ENCODE measurements around the gene TECPR2. TPM values are rescaled to one million over a fixed set of nuclear protein-coding genes. Genes with fewer than 3 reads are reported as not detected.

TECPR2 gene
- total and polyA plus RNA-seq, 2 of the 13 experiments (the other 11 are each of a cell fraction or from before 2014, with no cell fraction given) = 3.5 to 5.7 TPM

- TF ChIP-seq SOX6 (IDR thresholded peaks at IDR 0.05) (no peak), SOX6 (CRISPR knock-in tag; IDR thresholded peaks at IDR 0.05) (peak; percentile 18; the same call in 1 of the 2 replicates), ZNF343 (CRISPR knock-in tag; IDR thresholded peaks at IDR 0.05) (no peak), MBD4 (IDR thresholded peaks at IDR 0.05; ENCODE audit: borderline replicate concordance, low read length) (no peak), ZNF777 (CRISPR knock-in tag; IDR thresholded peaks at IDR 0.05) (peak; percentile 98), SMAD3 (CRISPR knock-in tag; IDR thresholded peaks at IDR 0.05) (no peak), ZMAT3 (CRISPR knock-in tag; conservative IDR thresholded peaks at IDR 0.05) (peak; percentile 39; the same call in 1 of the 2 replicates), ZKSCAN8 (CRISPR knock-in tag; IDR thresholded peaks at IDR 0.05; ENCODE audit: borderline replicate concordance) (no peak), ZNF589 (CRISPR knock-in tag; conservative IDR thresholded peaks at IDR 0.05) (no peak), TBX2 (CRISPR knock-in tag; IDR thresholded peaks at IDR 0.05; ENCODE audit: borderline replicate concordance) (peak; percentile 59; the same call in 1 of the 2 replicates), ZNF138 (CRISPR knock-in tag; IDR thresholded peaks at IDR 0.05; ENCODE audit: low read depth) (no peak), FOSL2 (CRISPR knock-in tag; IDR thresholded peaks at IDR 0.05) (no peak), ZNF768 (CRISPR knock-in tag; IDR thresholded peaks at IDR 0.05) (peak; percentile 68; the same call in 1 of the 2 replicates), HMGXB4 (CRISPR knock-in tag; IDR thresholded peaks at IDR 0.05; ENCODE audit: borderline replicate concordance in 1 of 2, low read depth in 1 of 2) (peak in 1 of 2 experiments; percentile 83; a peak in 2 of 4 replicates), HOXA3 (CRISPR knock-in tag; IDR thresholded peaks at IDR 0.05) (peak; percentile 43), JUN (CRISPR knock-in tag; IDR thresholded peaks at IDR 0.05) (no peak; the same call in 1 of the 2 replicates), KDM5A (IDR thresholded peaks at IDR 0.05; ENCODE audit: borderline replicate concordance, low read length) (no peak), PRPF4 (IDR thresholded peaks at IDR 0.05; ENCODE audit: low read depth, low read length, poor library complexity, severe bottlenecking) (no peak), ARID5B (CRISPR knock-in tag; IDR thresholded peaks at IDR 0.05) (peak; percentile 69; the same call in 1 of the 2 replicates), ZNF616 (CRISPR knock-in tag; IDR thresholded peaks at IDR 0.05; ENCODE audit: low read depth) (no peak), CCDC6 (CRISPR knock-in tag; IDR thresholded peaks at IDR 0.05) (no peak; the same call in 1 of the 2 replicates), ZNF12 (CRISPR knock-in tag; IDR thresholded peaks at IDR 0.05) (peak; percentile 16; the same call in 1 of the 2 replicates), MTA1 (CRISPR knock-in tag; IDR thresholded peaks at IDR 0.05; ENCODE audit: borderline replicate concordance) (peak; percentile 55; the same call in 1 of the 2 replicates)
- TF ChIP-seq, protein P1, sequence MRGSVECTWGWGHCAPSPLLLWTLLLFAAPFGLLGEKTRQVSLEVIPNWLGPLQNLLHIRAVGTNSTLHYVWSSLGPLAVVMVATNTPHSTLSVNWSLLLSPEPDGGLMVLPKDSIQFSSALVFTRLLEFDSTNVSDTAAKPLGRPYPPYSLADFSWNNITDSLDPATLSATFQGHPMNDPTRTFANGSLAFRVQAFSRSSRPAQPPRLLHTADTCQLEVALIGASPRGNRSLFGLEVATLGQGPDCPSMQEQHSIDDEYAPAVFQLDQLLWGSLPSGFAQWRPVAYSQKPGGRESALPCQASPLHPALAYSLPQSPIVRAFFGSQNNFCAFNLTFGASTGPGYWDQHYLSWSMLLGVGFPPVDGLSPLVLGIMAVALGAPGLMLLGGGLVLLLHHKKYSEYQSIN (CRISPR knock-in tag; IDR thresholded peaks at IDR 0.05; ENCODE audit: borderline replicate concordance) = no peak
Measured at GRCh38 chr14:102544747-102545460, 182.2 kb downstream of the TECPR2 start (continued).
